ENCODE results near the gene CKAP4. TPM values are rescaled to one million over a fixed set of nuclear protein-coding genes. Genes with fewer than 3 reads are reported as not detected.

Gene CKAP4
- total and polyA plus RNA-seq, 9 of the 15 experiments (the other 6 are each of a cell fraction or from before 2014, with no cell fraction given): 0.08 to 0.20 TPM; not detected in 7

GRCh38 chr12:106240821-106241220, 7.0 kb downstream of the CKAP4 start:
- ChIA-PET POLR2A (no interaction called here), CTCF (ENCODE audit: low intra/inter-chr PET ratio) (no interaction called here)
- TF ChIP-seq ZNF511 (CRISPR knock-in tag; IDR thresholded peaks at IDR 0.05): no peak
- TF ChIP-seq POLR2A (conservative IDR thresholded peaks at IDR 0.05): no peak
- no peak for TF ChIP-seq TEAD2 (tag; IDR thresholded peaks at IDR 0.05)
- no peak for TF ChIP-seq ZNF324 (CRISPR knock-in tag; IDR thresholded peaks at IDR 0.05)
- no peak for TF ChIP-seq MXI1 (IDR thresholded peaks at IDR 0.05; ENCODE audit: low read depth, low read length)
- no peak for TF ChIP-seq HOXB6 (CRISPR knock-in tag; IDR thresholded peaks at IDR 0.05; ENCODE audit: borderline replicate concordance)
- no peak for TF ChIP-seq CHD2 (IDR thresholded peaks at IDR 0.05; ENCODE audit: low read depth, low read length)
- TF ChIP-seq TRIM24 (IDR thresholded peaks at IDR 0.05): no peak
- no peak for TF ChIP-seq ELF2 (CRISPR knock-in tag; IDR thresholded peaks at IDR 0.05)
- no peak for TF ChIP-seq THRA (IDR thresholded peaks at IDR 0.05)
- no peak for TF ChIP-seq NCOA4 (IDR thresholded peaks at IDR 0.05; ENCODE audit: partially characterized antibody)
- no peak for TF ChIP-seq SMAD1 (IDR thresholded peaks at IDR 0.05; ENCODE audit: low read depth, low read length, partially characterized antibody)
- no peak overlapping the region for H3K4me3 ChIP-seq
- in situ Hi-C loops (cut with MboI) (no loop called here), intact Hi-C loops (cut with micrococcal nuclease) (no loop called here)
- H3K9me1 ChIP-seq (ENCODE audit: control insufficient read depth, insufficient read depth, low read length): no peaks in the 10 kb centered on the region
- H4K20me1 ChIP-seq (replicated peaks; ENCODE audit: control insufficient read depth, insufficient read depth, low read length): peaks cover 4% of the 10 kb centered on the region; the same call in 1 of the 2 replicates
- H3K36me3 ChIP-seq (ENCODE audit: control insufficient read depth, insufficient read depth, low read length): no peaks in the 10 kb centered on the region
- no peaks in the 10 kb centered on the region for H3K9me3 ChIP-seq (replicated peaks; ENCODE audit: control insufficient read depth, insufficient read depth, low read depth, low read length)
- no peak overlapping the region for H3K27ac ChIP-seq (ENCODE audit: extremely low read depth, low read depth, low read length)
- FAIRE-seq (no peak), DNase-seq (ENCODE audit: extremely low read depth in 1 of 4, low spot score in 3 of 4) (no peak), ATAC-seq (no peak)
- H3K79me2 ChIP-seq (ENCODE audit: control insufficient read depth, insufficient read depth, low read length): no peaks in the 10 kb centered on the region
- H2AFZ ChIP-seq (ENCODE audit: low read depth, low read length): no peak overlapping the region
- peaks cover 0 to 7% of the 10 kb centered on the region in 2 experiments; a peak in 1 of 5 replicates for H3K4me1 ChIP-seq (replicated peaks in 1 of 2; ENCODE audit: control insufficient read depth in 2 of 2, insufficient read depth in 2 of 2, low read length in 2 of 2)
- BruUV-seq (replicated peaks): no TSS peak
- no peak overlapping the region for H3K4me2 ChIP-seq (ENCODE audit: insufficient read depth, low read length)
- no peak overlapping the region for H3K9ac ChIP-seq (ENCODE audit: insufficient read depth in 1 of 2, low read depth in 2 of 2, low read length in 2 of 2)
- H3K27me3 ChIP-seq (ENCODE audit: control insufficient read depth in 2 of 2, insufficient read depth in 2 of 2, low read length in 2 of 2): peaks cover 30 to 38% of the 10 kb centered on the region in 2 experiments

Measured in K562 (cell line).